Bronchial epithelial cell (primary cell): ENCODE results near the gene TMEM250. TPM values are rescaled to one million over a fixed set of nuclear protein-coding genes. Genes with fewer than 3 reads are reported as not detected.

Experiments
- DNase-seq: peaks from one replicate; pipeline ENCODE4 v3.0.0-alpha.2; 2010; ENCODE audit warnings: low read depth
- FAIRE-seq: peaks from 2 replicates; lab custom pipeline; 2011; peaks lifted over from hg19 to GRCh38; lab: Jason Lieb, UNC
- H3K27me3 ChIP-seq: 2 replicates; pipeline ENCODE4 v1.5.1; 2011; ENCODE audit warnings: low read length; ENCODE audit not compliant: control insufficient read depth, insufficient read depth
- H3K36me3 ChIP-seq: 2 replicates; pipeline ENCODE4 v1.5.1; 2011; ENCODE audit warnings: low read length; ENCODE audit not compliant: control insufficient read depth, insufficient read depth
- H3K4me3 ChIP-seq: 2 replicates; pipeline ENCODE4 v1.5.1; 2011; ENCODE audit warnings: mild to moderate bottlenecking, low read depth, low read length, control low read depth
- CTCF ChIP-seq: IDR thresholded peaks from 2 replicates; pipeline ENCODE4 v1.5.1; 2011; ENCODE audit warnings: mild to moderate bottlenecking, moderate library complexity, low read length, control low read depth, inconsistent platforms; ENCODE audit not compliant: insufficient read depth, severe bottlenecking
- total RNA-seq: library from RNA; depleted of rRNA; stranded (reverse); fragments of >200 nt; gene quantifications from 2 replicates; pipeline ENCODE4 v1.2.1, GENCODE V29; 2014

Gene TMEM250
- total RNA-seq, 1 donor from 2014 or later = 67.9 TPM

DNA sequence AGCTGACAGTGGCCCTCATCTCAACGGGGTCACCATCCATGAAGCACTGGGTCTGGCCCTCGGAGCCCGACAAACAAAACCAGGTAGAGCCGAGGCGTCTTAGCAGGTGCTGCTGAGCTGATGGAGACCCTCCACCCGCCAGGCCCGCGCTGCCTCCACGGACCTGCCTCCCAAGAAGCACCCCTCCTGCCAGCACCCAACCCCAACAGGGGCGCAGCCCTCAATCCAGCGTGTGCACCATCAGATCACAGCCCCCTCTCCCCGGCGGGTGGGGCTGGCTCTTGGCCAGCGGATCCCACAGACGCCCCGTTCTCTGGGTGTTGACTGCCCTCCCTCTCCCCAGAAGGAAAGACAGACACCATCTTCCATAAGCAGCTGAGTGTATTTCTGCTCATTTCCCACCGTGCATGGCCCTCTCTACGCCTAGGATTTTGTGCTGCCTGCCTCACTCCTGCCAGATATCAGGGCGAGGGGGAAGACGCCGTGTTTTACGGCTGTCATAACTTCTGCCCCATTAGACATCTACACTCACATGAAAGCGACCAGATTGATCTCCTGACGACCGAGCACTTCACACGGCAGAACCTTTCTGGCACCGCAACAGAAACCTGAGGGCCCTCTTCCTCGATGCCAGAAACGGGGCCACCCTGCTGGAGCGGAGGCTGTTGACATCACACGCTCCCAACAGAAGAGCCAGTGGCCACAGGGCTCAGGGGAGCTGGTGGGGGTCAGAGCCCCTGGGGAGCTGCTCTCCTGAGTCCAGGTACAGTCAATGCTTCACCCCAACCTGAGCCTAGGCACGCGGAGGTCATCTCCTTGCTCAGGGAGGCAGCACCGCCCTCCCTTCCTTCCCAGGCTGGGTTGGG lies 35.9 kb downstream of the TMEM250 start:
- no peak for FAIRE-seq
- H3K27me3 ChIP-seq = no peaks in the 10 kb centered on the region
- no peak for TF ChIP-seq CTCF
- no peak for DNase-seq
- H3K36me3 ChIP-seq = peaks cover 2% of the 10 kb centered on the region
- H3K4me3 ChIP-seq = no peak overlapping the region

DNA sequence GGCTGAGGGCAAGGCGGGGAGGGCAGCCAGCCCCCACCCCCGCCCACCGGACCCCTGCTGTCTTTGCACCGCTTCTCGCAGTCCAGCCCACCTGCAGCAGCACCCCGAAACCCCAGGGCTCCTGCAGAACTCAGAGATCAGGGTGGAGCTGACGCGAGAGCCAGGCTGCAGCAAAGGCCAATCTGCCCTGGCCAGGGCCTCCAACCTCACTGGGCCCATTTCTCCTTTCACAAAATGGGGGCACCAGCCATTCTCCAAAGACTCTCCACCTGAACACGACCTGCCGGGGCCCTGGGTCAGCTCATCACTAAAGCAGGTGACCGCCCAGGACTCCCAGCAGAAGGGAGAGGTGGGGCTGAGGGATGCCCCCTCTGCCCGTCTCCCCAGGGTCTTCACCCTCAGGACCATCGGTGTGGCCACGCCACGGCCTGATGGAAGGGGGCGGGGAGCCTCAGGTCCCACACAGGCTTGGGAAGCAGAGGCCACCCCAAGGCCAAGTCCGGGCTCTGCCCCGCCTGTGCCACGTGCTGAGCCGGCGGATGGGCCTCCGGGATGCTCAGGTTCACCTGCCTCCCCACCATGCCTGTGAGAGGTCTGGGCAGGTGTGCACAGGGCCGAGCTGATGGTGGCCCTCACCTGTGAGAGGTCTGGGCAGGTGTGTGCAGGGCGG lies 36.7 kb downstream of the TMEM250 start:
- TF ChIP-seq CTCF = no peak
- Histone ChIP-seq H3K27me3 (no peaks in the 10 kb centered on the region), H3K36me3 (peaks cover 2% of the 10 kb centered on the region), H3K4me3 (no peak overlapping the region)
- DNase-seq (no peak), FAIRE-seq (no peak)

DNA sequence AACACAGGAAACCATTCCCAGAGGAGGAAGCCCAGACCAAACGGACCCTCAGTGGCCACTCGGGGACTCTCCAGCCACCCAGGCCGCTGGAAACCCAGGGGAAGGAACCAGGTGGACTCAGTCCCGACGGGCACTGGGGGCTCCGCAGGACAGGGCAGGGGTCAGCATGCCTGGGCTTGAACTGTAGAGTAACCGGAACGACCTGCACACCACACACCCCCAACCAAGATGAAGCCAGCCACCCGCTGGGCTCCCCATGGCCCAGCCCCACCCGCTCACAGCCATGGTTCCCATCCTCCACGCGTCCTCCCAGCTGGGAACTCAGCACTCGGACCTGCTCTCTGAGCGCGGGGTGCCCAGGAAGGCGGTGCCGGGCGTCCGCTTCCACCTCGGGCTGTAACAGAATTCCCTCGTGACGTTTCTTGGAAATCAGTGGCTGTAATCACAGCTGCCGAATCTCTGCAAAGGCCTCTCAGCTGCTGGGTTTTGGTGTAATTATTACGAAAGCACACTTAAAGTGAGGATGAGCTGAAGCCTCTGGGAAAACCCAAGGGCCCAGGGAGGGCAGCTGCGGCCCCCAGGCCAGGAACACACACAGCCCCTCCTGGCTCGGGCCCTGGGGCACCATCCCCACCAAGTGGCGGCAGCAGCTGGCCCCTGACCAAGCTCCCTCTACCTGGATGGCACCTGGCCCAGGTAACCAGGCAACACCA lies 37.4 kb downstream of the TMEM250 start:
- TF ChIP-seq CTCF = no peak
- Histone ChIP-seq H3K27me3 (no peaks in the 10 kb centered on the region), H3K36me3 (peaks cover 2% of the 10 kb centered on the region), H3K4me3 (no peak overlapping the region)
- DNase-seq (no peak), FAIRE-seq (no peak)

DNA sequence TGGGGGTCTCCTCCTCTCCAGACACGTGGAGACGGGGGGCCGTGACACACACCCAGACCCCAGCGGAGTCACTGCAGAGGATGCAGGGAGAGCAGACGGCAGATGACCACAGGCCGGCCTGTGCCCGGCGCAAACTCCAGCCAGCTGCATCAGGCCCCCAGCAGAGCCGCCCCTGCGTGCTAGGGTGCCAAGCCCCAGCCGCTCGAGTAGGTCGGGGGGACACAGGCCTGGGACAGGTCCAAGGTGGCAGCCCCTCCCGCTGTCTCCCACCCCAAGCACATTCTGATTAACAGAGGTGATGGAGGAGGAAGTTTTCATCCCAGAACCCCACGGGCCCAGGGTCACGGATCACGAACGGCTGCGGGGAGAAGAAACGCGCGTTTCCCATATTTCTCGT lies 38.0 kb downstream of the TMEM250 start:
- Histone ChIP-seq H3K27me3 (no peaks in the 10 kb centered on the region), H3K36me3 (peaks cover 2% of the 10 kb centered on the region), H3K4me3 (no peak overlapping the region)
- FAIRE-seq (no peak), DNase-seq (no peak)
- no peak for TF ChIP-seq CTCF

DNA sequence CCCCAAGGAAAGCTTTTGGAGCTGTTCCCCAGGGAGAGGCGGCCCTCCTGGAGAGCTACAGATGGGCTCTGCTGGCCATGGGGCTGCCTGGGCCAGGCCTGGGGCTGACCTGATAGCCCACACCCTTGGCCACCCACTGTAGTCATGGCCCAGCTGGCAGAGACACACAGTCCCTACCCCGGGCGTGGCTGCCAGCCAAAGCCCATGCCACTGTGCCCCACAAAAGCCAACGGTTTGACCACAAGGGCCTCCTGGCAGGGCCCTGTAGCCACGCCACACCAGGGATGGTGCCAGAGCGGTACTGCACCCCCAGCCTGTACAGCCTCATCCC lies 38.8 kb downstream of the TMEM250 start:
- FAIRE-seq (no peak), DNase-seq (no peak)
- no peaks in the 10 kb centered on the region for H3K27me3 ChIP-seq
- peaks cover 5% of the 10 kb centered on the region for H3K36me3 ChIP-seq
- no peak overlapping the region for H3K4me3 ChIP-seq
- TF ChIP-seq CTCF = no peak
